Peyer's patch (tissue), 4 donors: ENCODE measurements around the gene CTDSP1. TPM values are rescaled to one million over a fixed set of nuclear protein-coding genes. Genes with fewer than 3 reads are reported as not detected.

Experiments used
- DNase-seq, 3 donors: peaks; one replicate each; pipeline ENCODE4 v3.0.0-alpha.2; 2017 to 2019
- H3K27ac ChIP-seq, 4 donors: fragments of 200-600 bp; sonication (generic); one replicate each; pipeline ENCODE4 v1.5.1; 2016 to 2019
- H3K27me3 ChIP-seq, 2 donors: fragments of 200-600 bp; sonication (generic); one replicate each; pipeline ENCODE4 v1.5.1; 2019
- H3K36me3 ChIP-seq, 3 donors: fragments of 200-600 bp; sonication (generic); one replicate each; pipeline ENCODE4 v1.5.1; 2016 to 2019
- H3K4me1 ChIP-seq, 4 donors: fragments of 200-600 bp; sonication (generic); one replicate each; pipeline ENCODE4 v1.5.1; 2016 to 2019
- H3K4me3 ChIP-seq, 4 donors: fragments of 200-600 bp; sonication (generic); 1 replicate in 3 of 4; 2 replicates in 1 of 4; pipeline ENCODE4 v1.5.1; 2016 to 2019; ENCODE audit warnings: mild to moderate bottlenecking in 1 of 4
- H3K9me3 ChIP-seq, 4 donors: fragments of 200-600 bp; sonication (generic); one replicate each; pipeline ENCODE4 v1.5.1; 2016 to 2019; ENCODE audit warnings: mild to moderate bottlenecking in 1 of 4
- POLR2A ChIP-seq, 2 donors: fragments of 450-650 bp; IDR thresholded peaks; one replicate each; pipeline ENCODE4 v1.5.1; 2017; ENCODE audit warnings: antibody characterized with exemption in 2 of 2, mild to moderate bottlenecking in 2 of 2, moderate library complexity in 2 of 2
- total RNA-seq, 4 donors: library from RNA; depleted of rRNA; stranded (reverse); fragments of >200 nt; gene quantifications; one replicate each; pipeline ENCODE4 v1.1.0, GENCODE V29; 2016
- TF ChIP-seq, protein P1 (sequence below), 6 experiments: fragments of 450-650 bp in 4 of 6; fragments of 200-600 bp in 2 of 6; sonication (generic) in 1 of 6; IDR thresholded peaks; one replicate each; pipeline ENCODE4 v1.5.1; 2017 to 2019; ENCODE audit warnings: antibody characterized with exemption in 6 of 6, mild to moderate bottlenecking in 3 of 6, moderate library complexity in 1 of 6

CTDSP1 gene
- total RNA-seq, 4 donors from 2014 or later: 105 to 207 (median 184) TPM

GRCh38 chr2:218384975-218385374 lies 14.7 kb upstream of the CTDSP1 start:
- TF ChIP-seq POLR2A (IDR thresholded peaks at IDR 0.05): no peak
- TF ChIP-seq, protein P1, sequence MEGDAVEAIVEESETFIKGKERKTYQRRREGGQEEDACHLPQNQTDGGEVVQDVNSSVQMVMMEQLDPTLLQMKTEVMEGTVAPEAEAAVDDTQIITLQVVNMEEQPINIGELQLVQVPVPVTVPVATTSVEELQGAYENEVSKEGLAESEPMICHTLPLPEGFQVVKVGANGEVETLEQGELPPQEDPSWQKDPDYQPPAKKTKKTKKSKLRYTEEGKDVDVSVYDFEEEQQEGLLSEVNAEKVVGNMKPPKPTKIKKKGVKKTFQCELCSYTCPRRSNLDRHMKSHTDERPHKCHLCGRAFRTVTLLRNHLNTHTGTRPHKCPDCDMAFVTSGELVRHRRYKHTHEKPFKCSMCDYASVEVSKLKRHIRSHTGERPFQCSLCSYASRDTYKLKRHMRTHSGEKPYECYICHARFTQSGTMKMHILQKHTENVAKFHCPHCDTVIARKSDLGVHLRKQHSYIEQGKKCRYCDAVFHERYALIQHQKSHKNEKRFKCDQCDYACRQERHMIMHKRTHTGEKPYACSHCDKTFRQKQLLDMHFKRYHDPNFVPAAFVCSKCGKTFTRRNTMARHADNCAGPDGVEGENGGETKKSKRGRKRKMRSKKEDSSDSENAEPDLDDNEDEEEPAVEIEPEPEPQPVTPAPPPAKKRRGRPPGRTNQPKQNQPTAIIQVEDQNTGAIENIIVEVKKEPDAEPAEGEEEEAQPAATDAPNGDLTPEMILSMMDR (IDR thresholded peaks at IDR 0.05): no peak
- Histone ChIP-seq H3K27ac (no peak overlapping the region), H3K27me3 (no peaks in the 10 kb centered on the region)

DNA sequence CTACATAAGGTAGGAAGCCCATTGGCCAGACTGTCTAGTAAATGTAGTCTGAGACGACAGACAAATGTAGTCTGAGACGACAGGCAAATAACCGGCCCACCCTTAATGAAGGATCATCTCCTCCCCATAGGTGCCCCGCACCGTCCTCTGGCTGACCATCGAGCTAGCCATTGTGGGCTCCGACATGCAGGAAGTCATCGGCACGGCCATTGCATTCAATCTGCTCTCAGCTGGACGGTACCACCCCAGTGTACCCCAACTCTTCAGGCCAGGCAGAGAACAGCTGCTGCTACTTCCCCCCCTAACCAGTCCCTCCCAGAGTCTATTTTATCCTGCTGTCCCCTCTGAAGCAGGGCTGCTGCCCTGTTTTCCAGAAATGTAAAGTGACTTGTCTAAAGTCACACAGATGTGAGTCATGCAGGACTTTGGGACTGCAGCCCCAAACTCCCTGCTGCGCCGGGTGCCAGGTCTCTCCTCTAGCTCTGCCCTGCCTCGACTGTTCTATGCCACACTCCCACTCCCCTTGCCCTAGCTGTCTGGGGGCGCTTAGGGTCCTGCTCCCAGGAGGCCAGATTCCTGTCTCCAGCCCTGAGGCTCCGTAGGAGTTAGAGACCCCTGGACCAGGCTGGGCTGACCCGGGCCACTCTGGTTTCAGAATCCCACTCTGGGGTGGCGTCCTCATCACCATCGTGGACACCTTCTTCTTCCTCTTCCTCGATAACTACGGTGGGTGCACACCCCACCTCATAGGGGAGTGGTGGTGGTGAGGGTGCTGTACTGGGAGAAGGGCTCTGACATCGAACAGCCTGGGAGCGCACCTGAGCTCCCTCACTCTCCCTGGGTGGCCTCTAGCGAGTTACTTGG lies 12.9 kb upstream of the CTDSP1 start:
- Histone ChIP-seq H3K27ac (peak overlapping the region in 3 of 4 donors; percentile 15 to 78 (median 60)), H3K4me1 (peaks cover 0 to 9% (median 0%) of the 10 kb centered on the region in 4 donors), H3K36me3 (no peaks in the 10 kb centered on the region), H3K4me3 (peak overlapping the region in 1 of 4 donors; percentile 7), H3K9me3 (no peaks in the 10 kb centered on the region), H3K27me3 (no peaks in the 10 kb centered on the region)
- DNase-seq: peak in 2 of 3 donors; percentile 46 to 53
- TF ChIP-seq, protein P1 (IDR thresholded peaks at IDR 0.05): no peak
- no peak for TF ChIP-seq POLR2A (IDR thresholded peaks at IDR 0.05)

More at GRCh38 chr2:218384975-218385374, 14.7 kb upstream of the CTDSP1 start:
- no peaks in the 10 kb centered on the region for H3K36me3 ChIP-seq
- no peak for DNase-seq
- H3K4me1 ChIP-seq: peaks cover 0 to 9% (median 0%) of the 10 kb centered on the region in 4 donors
- no peaks in the 10 kb centered on the region for H3K9me3 ChIP-seq
- no peak overlapping the region for H3K4me3 ChIP-seq

- peaks cover 0 to 9% (median 0%) of the 10 kb centered on the region in 4 donors for H3K4me1 ChIP-seq
- TF ChIP-seq, protein P1 (IDR thresholded peaks at IDR 0.05): no peak
- TF ChIP-seq POLR2A (IDR thresholded peaks at IDR 0.05): no peak
- no peaks in the 10 kb centered on the region for H3K9me3 ChIP-seq
- H3K27me3 ChIP-seq: no peaks in the 10 kb centered on the region
- H3K36me3 ChIP-seq: no peaks in the 10 kb centered on the region
- peak in 2 of 3 donors; percentile 73 to 81 for DNase-seq
- peak overlapping the region in 3 of 4 donors; percentile 15 to 78 (median 60) for H3K27ac ChIP-seq
- peak overlapping the region; percentile 7 to 51 (median 32) for H3K4me3 ChIP-seq
Observed at GRCh38 chr2:218387369-218388194, 12.1 kb upstream of the CTDSP1 start.

GRCh38 chr2:218389333-218390150 lies 10.1 kb upstream of the CTDSP1 start:
- no peak for DNase-seq
- no peak for TF ChIP-seq POLR2A (IDR thresholded peaks at IDR 0.05)
- TF ChIP-seq, protein P1 (IDR thresholded peaks at IDR 0.05): no peak
- no peak overlapping the region for H3K27ac ChIP-seq

GRCh38 chr2:218391202-218391601 lies 8.5 kb upstream of the CTDSP1 start:
- H3K36me3 ChIP-seq: no peaks in the 10 kb centered on the region
- no peaks in the 10 kb centered on the region for H3K27me3 ChIP-seq
- TF ChIP-seq POLR2A (IDR thresholded peaks at IDR 0.05): no peak
- TF ChIP-seq, protein P1 (IDR thresholded peaks at IDR 0.05): no peak
- no peaks in the 10 kb centered on the region for H3K9me3 ChIP-seq
- H3K27ac ChIP-seq: no peak overlapping the region
- H3K4me1 ChIP-seq: peaks cover 0 to 14% (median 4%) of the 10 kb centered on the region in 4 donors
- no peak for DNase-seq
- H3K4me3 ChIP-seq: no peak overlapping the region

More at GRCh38 chr2:218389333-218390150, 10.1 kb upstream of the CTDSP1 start:
- Histone ChIP-seq H3K9me3 (no peaks in the 10 kb centered on the region), H3K4me1 (peaks cover 0 to 9% (median 0%) of the 10 kb centered on the region in 4 donors), H3K4me3 (no peak overlapping the region), H3K36me3 (no peaks in the 10 kb centered on the region), H3K27me3 (no peaks in the 10 kb centered on the region)
